Right ventricle myocardium superior (tissue), 1 donor: ENCODE measurements around the gene MTMR12. TPM values are rescaled to one million over a fixed set of nuclear protein-coding genes. Genes with fewer than 3 reads are reported as not detected.

Experiments
- ATAC-seq: fragments of 200-7000 bp; cut with Tn5 transposase; one replicate; pipeline ENCODE4 v1.9.1; 2020; ENCODE audit warnings: mild to moderate bottlenecking; ENCODE audit not compliant: poor library complexity
- DNase-seq: peaks from one replicate; pipeline ENCODE4 v3.0.0-alpha.2; 2020
- intact Hi-C: fragments of 100-400 bp; cut with DNase I; formaldehyde crosslinking; loops from one replicate; pipeline ENCODE4 v1.11.2; 2022
- total RNA-seq: library from RNA; stranded (reverse); fragmentation: NEBNext Ultra II Directional; extraction: Animal tissue kit (Norgen Biotek cat#: 25700); gene quantifications from one replicate; pipeline ENCODE4 v1.2.1, GENCODE V29; 2021
- donor health status: DM: no; HTN: yes; CAD: no; lungs with severe emphysema.

MTMR12 gene
- total RNA-seq, 1 donor from 2014 or later, result 14.6 TPM

DNA sequence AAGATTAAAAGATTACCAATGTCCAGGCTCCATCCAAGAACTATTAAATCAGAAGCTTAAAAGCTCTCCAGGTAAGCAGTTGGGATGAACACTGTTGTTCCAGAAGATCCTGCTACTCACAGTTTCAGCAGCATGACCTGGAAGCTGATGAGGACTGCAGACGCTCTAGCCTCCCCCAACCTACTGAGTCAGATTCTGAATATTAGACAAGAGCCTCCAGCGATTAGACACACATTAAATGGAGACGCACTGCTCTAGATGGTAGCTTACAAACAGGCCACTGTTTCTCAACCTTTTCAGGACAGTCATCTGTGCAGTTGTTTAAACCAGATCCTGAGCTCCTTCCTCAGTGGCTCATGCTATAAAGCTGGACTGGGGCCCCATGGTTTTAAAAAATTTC is 54.3 kb downstream of the MTMR12 start:
- intact Hi-C loops, result no loop called here
- DNase-seq (no peak), ATAC-seq (no peak)

DNA sequence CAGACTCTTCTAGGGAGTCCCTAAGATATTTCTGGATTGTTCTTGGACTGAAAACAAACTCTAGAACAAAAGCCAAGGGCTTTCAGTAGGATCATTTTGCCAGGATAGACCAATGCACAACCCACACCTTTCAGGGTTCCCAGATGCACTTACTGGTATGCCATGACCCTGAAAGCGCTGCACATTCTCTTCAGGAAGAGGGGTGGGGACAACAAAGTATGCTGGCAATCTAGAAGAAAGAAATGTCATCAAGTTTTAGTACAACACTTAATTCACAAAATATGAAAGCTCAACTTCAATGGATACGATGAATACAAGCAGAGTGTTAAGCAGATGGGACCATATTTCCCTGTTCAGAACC is 57.2 kb downstream of the MTMR12 start:
- intact Hi-C loops, result no loop called here
- DNase-seq, result no peak
- peak; percentile 18 for ATAC-seq

DNA sequence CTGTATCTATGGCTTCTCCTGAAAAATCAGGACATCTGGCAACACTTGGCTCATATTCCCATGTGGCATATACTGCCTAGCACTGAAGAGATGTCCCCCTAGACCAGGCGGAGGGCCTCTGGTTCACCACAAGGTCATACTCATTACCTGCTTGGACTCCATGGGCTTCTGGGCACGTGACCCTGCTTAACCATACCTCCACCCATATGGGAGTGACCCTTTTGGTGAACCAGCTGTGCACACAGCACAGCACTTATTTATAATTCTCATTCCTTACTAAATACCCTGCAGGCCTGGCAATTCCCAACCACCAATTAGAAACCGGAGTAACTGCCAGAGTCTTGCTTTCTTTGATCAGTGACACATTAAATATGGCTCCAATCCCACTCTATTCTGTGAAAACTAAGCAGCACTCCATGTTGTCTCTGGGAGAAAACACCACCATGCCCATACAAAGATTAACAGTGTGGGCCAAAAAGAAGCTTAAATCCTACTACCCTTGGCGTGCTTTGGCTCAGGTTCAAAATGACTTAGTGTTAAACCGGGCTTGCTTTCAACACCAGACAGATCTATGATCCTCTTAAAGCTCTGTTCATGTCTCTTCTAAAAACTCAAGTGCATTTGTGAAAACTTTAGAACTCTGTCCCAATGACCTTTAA is 57.7 kb downstream of the MTMR12 start:
- no peak for DNase-seq
- peak; percentile 90 for ATAC-seq
- intact Hi-C loops, result no loop called here

DNA sequence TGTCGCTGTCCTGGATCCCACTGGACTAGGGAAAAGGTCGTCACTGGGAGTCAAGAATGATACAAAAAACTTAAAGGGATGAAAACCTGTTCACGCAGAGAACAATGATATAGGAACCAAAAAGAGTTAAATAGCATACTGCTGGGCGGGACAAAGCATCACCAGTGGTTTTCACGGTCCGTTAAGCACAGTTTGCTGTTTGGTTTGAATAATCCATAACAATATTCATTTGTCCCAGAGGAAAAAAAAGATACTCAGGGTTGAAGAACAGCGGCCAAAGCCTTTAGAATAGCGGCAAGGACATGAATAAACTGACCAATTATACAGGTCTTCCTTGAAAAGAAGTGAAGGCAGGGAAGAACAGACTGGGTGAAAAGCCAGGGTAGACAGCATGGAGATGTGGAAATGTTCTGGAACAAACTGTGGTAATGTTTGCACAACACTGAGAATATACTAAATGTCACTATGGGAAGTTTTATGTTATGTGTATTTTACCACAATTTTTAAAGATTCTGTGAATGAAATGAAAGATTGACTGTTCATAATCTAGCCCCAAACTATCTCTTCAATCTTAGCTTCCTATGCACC is 60.8 kb downstream of the MTMR12 start:
- ATAC-seq (no peak), DNase-seq (no peak)
- intact Hi-C loops, result no loop called here

DNA sequence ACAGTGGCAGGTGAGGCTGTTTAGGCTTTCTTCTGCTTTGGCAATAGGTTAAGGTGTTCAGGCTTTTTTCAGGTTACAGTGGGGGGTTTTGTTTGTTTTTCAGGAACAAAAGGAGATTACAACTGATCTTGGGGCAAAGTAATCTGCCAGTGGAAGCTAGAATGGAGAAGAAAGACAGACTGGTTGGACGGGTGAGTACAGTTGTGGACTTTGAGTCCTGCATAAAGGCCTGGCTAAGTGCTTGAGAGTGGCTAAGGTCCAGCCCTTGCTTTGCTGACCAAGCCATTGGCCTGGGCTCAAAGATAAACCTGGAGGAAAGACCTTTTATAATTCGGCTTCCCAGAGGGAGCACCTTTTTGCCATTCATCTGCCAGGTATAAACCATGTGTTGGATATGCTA is 63.1 kb downstream of the MTMR12 start:
- no peak for DNase-seq
- no peak for ATAC-seq
- intact Hi-C loops, result no loop called here

DNA sequence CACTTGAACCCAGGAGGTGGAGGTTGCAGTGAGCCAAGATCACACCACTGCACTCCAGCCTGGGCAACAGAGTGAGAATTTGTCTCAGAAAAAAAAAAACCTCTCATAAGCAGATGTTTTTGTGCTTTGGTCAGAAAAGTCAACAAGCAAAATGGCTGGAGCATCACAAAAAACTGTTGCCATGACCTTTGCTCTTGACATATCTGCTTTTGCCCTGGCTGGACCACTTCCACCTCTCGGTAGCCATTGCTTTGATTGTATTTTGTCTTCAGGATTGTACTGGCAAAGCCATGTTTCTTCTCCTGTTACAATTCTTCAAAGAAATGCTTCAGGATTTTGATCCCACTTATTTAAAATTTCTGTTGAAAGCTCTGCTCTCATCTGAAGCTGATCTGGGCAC is 67.0 kb downstream of the MTMR12 start:
- DNase-seq, result no peak
- no peak for ATAC-seq
- intact Hi-C loops, result no loop called here

DNA sequence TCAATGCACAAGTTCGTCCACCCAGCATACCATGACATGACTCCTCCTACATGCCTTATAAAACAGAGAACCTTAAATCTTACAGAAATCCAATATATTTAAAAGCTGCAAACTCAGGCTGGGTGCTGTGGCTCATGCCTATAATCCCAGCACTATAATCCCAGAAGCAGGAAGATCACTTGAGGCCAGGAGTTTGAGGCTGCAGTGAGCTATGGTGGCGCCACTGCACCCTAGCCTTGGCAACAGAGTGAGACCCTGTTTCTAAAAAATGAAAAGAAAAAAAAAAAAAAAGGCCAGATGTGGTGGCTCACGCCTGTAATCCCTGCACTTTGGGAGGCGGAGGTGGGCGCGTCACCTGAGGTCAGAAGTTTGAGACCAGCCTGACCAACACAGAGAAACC is 68.7 kb downstream of the MTMR12 start:
- ATAC-seq, result no peak
- intact Hi-C loops, result no loop called here
- no peak for DNase-seq

DNA sequence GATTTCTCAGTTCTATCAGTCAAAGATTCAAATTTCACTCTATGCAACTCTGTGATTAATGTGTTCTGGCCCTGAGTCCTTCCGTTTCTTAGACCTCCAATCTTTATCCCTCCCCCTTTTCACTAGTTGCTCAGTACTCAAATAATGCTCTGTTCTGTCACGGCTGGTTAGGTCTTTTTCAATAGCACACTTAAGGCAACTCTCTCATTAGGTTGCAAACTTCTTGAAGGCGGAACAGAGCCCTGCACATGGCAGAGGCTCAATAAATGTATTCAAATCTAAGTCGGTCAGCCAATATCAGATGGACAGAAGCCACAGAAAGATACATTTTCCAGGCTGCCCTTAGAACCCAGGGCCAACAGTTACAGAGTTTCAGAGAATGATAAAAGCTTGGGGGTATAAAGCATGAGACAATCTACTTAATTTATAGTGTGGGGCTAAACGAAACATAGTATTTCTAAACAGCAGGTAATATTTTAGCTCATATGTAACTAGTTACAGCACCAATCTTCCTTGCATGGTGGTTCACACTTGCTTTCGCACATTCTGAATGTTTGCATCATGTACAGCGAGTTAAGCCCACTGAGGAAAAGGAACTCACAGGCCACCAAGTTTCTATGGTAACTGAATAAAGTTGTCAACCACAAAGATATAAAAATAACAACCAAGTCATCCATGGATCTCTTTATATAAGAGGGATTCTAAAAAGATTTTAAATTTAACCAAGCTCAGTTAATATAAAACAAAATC is 71.5 kb downstream of the MTMR12 start:
- intact Hi-C loops, result no loop called here
- ATAC-seq (no peak), DNase-seq (no peak)

DNA sequence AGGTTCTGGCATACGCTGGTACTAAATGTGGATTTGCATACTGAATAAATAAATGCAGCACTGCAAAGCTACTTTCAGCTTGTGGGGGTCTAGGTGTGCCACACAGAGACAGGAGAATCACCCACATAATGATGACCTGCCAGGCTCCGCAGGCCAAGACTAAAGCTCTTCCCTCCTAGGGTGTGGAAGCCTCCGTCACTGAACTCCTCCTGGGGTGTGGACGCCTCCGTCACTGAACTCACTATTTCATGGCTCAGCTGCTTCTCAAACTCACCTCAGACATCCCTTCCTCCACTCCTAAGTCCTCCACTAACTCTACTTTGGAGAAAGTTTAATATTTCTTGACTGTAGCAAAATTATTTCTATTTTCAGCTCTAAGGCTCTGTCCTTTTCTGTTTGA is 73.4 kb downstream of the MTMR12 start:
- intact Hi-C loops, result no loop called here
- no peak for ATAC-seq
- DNase-seq, result no peak

DNA sequence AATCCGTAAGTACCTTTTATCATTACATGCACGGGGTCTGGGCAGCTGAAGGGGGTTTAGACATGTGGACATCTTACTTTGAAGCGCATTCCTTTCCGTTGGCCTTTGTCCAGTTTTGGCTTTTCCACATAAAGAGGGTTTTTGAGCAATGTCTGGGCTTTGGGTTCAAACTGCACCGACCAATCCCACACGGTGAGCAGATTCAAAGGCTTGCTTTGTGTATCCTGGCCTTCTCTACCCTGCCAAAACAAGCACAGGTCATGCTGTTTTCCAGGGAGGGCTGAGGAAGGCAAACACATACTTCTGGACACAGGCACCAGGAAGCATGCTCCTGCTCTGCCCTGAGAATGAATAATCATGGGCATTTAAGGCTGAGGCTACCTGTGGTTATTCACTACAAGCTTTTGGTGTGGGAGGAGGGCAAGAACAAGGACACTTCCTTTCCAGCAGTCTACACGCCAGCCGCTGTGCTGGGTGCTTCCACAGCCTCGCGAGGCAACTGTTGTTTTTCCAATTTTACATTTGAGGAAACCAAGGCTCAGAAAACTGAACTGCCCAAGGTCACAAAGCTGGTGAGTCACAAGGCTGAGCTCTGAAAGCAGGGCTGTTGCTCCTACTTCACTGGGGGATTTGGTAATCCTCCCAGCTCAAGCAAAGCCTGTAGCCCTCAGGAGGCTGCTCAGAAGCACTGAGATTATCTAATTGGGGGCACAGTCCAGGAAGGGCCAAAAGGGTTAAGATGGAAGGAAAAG is 78.9 kb downstream of the MTMR12 start:
- intact Hi-C loops, result loop anchor here (2.0 to 5.0 kb wide), 2 partner anchors 78 to 95 kb away; partner anchors contain the start of gene MTMR12
- DNase-seq (no peak), ATAC-seq (no peak)

DNA sequence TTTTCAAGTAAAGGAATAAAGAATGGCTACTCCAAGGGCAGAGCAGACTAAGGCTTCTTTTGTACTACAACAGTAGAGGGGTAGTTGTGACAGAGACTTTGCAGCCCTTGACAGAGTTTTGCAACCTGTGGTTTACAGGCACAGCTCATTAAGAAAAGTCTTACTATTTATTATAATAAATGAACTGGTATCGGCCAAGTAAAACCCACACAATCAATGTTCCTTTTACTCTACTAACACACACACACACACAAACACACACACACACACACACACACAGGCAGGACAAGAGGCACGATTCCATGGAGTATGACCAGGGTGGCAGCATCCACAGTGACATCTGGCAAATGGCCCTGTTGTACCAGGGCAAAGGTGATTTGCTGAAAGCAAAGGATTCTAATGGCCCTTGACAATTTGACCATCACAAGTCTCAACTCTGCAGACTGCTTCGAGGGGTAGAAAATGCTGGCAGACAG is 79.5 kb downstream of the MTMR12 start:
- intact Hi-C loops, result loop anchor here (2.0 to 5.0 kb wide), 2 partner anchors 79 to 96 kb away; partner anchors contain the start of gene MTMR12
- DNase-seq (no peak), ATAC-seq (peak; percentile 13)

DNA sequence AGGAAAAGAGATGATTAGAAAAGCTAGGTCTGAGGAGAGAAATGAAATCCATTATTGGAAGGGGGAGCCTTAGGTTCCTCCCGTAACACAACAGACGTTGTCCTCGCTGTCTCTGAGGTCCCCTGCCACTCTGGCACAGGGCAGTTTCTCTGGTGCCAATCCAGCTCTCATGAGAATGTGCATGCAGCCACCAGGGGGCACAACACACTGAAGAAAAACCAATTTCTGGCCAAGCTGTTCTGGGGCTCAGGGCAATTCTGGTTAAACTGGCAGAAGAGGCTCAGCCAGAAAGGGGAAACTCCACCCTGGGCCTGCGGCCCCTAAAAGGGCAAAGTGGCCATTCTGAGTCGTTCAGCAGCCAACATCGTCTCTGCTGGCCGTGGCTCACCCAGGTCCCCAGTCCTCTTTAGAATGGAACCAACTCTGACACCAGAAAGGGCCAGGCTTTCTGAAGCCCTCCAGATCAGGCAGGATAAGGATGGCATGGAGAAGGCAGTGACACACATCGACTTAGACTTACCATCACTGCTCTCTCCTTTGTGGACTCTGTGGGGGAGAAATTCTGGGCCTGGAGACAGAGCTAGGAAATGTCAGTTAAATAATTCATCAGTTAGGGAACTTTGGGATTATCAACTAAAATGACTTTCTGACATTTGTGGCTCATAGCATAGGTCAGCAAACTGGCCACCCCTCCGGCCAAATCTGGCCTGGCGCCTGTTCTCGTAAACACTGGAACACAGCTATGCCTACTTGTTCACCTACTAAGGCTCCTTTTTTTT is 80.1 kb downstream of the MTMR12 start:
- DNase-seq, result peak; percentile 83
- ATAC-seq, result peak; percentile 93
- intact Hi-C loops, result loop anchor here (2.0 to 5.0 kb wide), 2 partner anchors 80 to 96 kb away; partner anchors contain the start of gene MTMR12

DNA sequence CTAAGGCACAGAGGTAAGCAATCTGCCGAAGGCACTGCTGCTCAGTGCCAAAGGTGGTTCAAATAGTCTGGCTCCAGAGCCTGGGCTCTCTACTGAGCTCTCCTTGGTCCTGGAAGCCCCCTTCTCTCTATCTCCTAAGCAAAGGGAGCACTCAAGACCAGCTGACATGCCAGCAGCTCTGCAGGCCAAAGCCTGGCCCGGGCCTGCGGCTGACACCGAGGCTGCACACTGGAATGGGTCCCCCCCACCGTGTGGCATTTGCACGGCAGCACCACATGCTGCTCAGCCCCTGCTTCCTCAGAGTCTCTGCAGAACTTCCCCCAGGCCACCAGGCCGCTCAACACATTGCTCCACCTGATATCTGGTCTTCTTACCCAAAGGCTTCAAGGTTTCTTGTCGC is 80.8 kb downstream of the MTMR12 start:
- DNase-seq (no peak), ATAC-seq (peak; percentile 47)
- intact Hi-C loops, result loop anchor here (2.0 to 5.0 kb wide), 2 partner anchors 80 to 97 kb away; partner anchors contain the start of gene MTMR12

DNA sequence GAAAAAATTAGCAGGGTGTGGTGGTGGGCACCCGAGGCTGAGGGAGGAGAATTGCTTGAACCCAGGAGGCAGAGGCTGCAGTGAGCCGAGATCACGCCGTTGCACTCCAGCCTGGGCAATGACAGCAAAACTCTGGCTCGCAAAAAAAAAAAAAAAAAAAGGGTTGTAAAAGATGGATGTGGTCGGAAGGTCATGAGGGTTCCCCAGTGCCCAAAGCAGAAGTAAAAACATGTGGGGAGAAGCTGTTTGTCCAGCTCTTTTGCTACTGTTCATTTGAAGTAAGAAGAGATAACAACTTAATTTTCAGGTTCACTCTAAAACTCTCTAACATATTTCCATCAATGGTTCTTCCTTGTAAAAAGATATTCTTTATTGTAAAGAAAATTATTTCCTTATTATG is 81.5 kb downstream of the MTMR12 start:
- intact Hi-C loops, result loop anchor here (5.0 kb wide), 1 partner anchor 81 kb away; the partner anchor contains the start of gene MTMR12

DNA sequence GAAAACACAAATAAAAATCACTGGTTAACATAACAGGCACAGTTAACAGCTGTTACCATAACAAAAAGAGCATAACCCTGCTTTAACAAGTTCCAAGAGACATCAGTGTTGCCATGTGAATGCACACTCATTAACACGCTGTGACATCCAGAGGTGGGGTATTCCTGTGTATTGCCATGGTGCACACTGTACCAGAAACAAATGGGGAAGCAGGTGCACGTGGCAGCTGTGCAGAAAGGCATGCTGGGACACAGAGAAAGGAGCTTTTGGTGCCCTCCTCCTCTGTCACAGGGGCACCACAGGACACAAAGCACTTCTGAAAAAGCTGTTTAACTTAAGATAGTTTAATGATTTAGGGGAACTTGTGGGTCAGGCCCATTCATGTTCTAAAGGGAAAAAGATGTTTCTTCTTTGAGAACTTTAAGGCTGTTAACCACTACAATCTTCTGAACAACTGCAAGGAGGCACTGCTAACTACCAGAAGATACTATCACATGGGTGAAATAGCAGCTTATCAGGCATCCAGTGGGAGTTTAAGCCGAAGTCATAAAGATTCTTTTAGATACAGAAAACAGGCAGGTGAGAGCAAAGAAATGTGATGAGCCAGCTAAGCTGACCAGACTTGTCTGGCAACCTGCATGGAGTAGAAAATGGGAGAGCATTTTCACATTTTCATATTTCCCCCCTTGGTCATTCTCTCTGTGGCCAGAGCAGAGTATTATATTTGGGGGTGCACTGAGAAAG is 82.2 kb downstream of the MTMR12 start:
- intact Hi-C loops, result loop anchor here (5.0 kb wide), 1 partner anchor 82 kb away; the partner anchor contains the start of gene MTMR12
- DNase-seq (no peak), ATAC-seq (no peak)

More for the DNA sequence above, 81.5 kb downstream of the MTMR12 start:
- no peak for ATAC-seq
- DNase-seq, result no peak

DNA sequence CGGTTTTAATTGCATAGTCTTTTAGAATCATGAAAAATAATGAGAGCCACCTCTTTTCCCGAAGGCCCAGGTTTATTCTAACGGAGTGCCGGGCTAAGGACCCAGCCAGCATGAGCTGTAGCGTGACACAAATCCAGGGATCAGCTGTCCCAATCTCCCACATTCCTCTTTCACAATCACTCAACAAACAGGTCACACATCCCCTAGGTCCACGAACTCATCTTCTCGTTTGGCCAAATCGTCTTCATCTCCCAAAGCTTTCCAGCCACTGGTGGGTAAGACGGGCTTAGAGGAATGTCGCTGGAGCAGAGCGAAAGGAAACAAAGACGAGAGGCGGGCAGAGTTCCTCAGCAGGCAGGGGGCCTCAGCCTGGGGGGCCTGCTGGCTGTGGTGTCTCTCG is 83.2 kb downstream of the MTMR12 start:
- DNase-seq (no peak), ATAC-seq (no peak)
- intact Hi-C loops, result no loop called here

DNA sequence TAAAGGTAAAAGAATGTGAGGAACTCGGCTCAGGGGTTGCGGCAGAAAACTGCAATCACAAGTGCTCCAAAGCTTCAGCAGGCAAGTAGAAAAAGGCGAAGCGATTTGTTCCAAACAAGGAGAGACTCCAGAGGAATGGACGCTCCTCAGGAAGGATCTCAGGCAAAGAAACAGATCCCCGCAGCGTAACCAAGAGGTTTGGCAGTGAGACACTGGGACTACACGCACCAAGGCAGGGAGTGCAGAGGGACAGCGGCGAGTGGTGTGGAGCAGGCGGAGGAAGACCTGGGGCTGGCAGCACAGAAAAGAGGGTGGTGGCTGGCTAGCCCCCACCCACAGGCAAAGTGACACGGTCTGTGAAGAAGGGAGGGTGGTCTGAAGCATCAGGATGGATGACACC is 83.9 kb downstream of the MTMR12 start:
- intact Hi-C loops, result no loop called here
- no peak for DNase-seq
- ATAC-seq, result no peak

DNA sequence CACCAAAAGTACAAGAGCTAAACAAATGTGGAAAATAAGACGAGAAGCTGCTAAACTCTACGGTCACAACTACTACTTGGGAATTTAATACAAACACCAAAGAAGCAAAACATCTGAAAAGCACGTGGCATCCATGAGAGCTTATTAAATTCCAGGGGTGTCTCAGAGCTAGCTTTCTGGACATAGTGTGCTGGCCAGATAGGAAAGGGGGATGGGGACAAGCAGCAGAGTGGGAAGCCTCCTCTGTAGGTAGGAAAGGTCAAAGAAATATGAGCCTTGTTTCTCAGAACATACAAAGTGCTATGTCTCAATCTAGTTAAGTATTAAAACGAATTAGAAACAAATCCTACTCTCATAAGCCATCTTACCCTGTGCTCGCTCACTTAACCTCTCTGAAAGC is 87.3 kb downstream of the MTMR12 start:
- intact Hi-C loops, result no loop called here
- ATAC-seq (peak; percentile 86), DNase-seq (no peak)
